Mesenchymal stem cell (in vitro differentiated cells and primary cell): ENCODE results near the gene ZNF836.

ENCODE experiments used
- DNase-seq: peaks from one replicate; pipeline ENCODE4 v3.0.0-alpha.2; 2013
- H2AFZ ChIP-seq: one replicate; pipeline ENCODE4 v1.6.1; 2013; ENCODE audit warnings: low read depth, mild to moderate bottlenecking, control low read depth, inconsistent platforms, low read length, moderate library complexity
- H2AK5ac ChIP-seq: 2 replicates; pipeline ENCODE4 v1.6.1; 2013; ENCODE audit warnings: low read length, moderate library complexity, mild to moderate bottlenecking, inconsistent platforms; ENCODE audit not compliant: severe bottlenecking
- H2BK120ac ChIP-seq: one replicate; pipeline ENCODE4 v1.6.1; 2013; ENCODE audit warnings: low read depth, mild to moderate bottlenecking, inconsistent platforms, low read length, moderate library complexity
- H2BK12ac ChIP-seq, 2 experiments: one replicate each; pipeline ENCODE4 v1.6.1; 2013; ENCODE audit warnings: inconsistent platforms in 2 of 2, low read length in 2 of 2, mild to moderate bottlenecking in 2 of 2, moderate library complexity in 2 of 2, control low read depth in 1 of 2
- H2BK15ac ChIP-seq: one replicate; pipeline ENCODE4 v1.6.1; 2013; ENCODE audit warnings: mild to moderate bottlenecking, low read depth, inconsistent platforms; ENCODE audit not compliant: poor library complexity, severe bottlenecking
- H2BK5ac ChIP-seq: 2 replicates; pipeline ENCODE4 v1.6.1; 2013; ENCODE audit warnings: low read depth, mild to moderate bottlenecking, low read length, control low read depth, inconsistent platforms; ENCODE audit not compliant: poor library complexity, severe bottlenecking
- H3K14ac ChIP-seq, 2 experiments: one replicate each; pipeline ENCODE4 v1.6.1; 2013; ENCODE audit warnings: inconsistent platforms in 2 of 2, low read length in 2 of 2, control low read depth in 1 of 2, mild to moderate bottlenecking in 1 of 2, moderate library complexity in 1 of 2
- H3K18ac ChIP-seq, 2 experiments: one replicate each; pipeline ENCODE4 v1.6.1; 2013; ENCODE audit warnings: inconsistent platforms in 2 of 2, low read length in 2 of 2, control low read depth in 1 of 2, low read depth in 1 of 2, mild to moderate bottlenecking in 1 of 2
- H3K23ac ChIP-seq, 2 experiments: one replicate each; pipeline ENCODE4 v1.6.1; 2013; ENCODE audit warnings: inconsistent platforms in 2 of 2, low read length in 2 of 2, mild to moderate bottlenecking in 2 of 2, moderate library complexity in 2 of 2, control low read depth in 1 of 2
- H3K27ac ChIP-seq: 2 replicates; pipeline ENCODE4 v1.5.1; 2013; ENCODE audit warnings: mild to moderate bottlenecking, moderate library complexity, low read length, control low read depth, inconsistent platforms; ENCODE audit not compliant: poor library complexity, severe bottlenecking
- H3K27me3 ChIP-seq, 2 experiments: 2 replicates each; pipeline versions ENCODE4 v1.6.1 to v1.7.0; 2013; ENCODE audit warnings: low read length in 2 of 2, mild to moderate bottlenecking in 2 of 2, moderate library complexity in 2 of 2, control low read depth in 1 of 2, inconsistent platforms in 1 of 2; ENCODE audit not compliant: control insufficient read depth in 1 of 2, insufficient read depth in 1 of 2
- H3K36me3 ChIP-seq, 2 experiments: 2 replicates each; pipeline versions ENCODE4 v1.6.1 to v1.7.0; 2013; ENCODE audit warnings: low read length in 2 of 2, control low read depth in 1 of 2, inconsistent platforms in 1 of 2, low read depth in 1 of 2, mild to moderate bottlenecking in 1 of 2; ENCODE audit not compliant: insufficient read depth in 2 of 2, control insufficient read depth in 1 of 2
- H3K4ac ChIP-seq, 2 experiments: one replicate each; pipeline ENCODE4 v1.6.1; 2013; ENCODE audit warnings: inconsistent platforms in 2 of 2, low read length in 2 of 2, mild to moderate bottlenecking in 2 of 2, moderate library complexity in 2 of 2, control low read depth in 1 of 2, low read depth in 1 of 2
- H3K4me1 ChIP-seq: 2 replicates; pipeline ENCODE4 v1.6.1; 2013; ENCODE audit warnings: low read depth, low read length, control low read depth; ENCODE audit not compliant: control insufficient read depth, insufficient read depth
- H3K4me2 ChIP-seq: 2 replicates; pipeline ENCODE4 v1.6.1; 2013; ENCODE audit warnings: low read length, mild to moderate bottlenecking, inconsistent platforms; ENCODE audit not compliant: poor library complexity, severe bottlenecking
- H3K4me3 ChIP-seq, 2 experiments: 2 replicates each; pipeline versions ENCODE4 v1.5.1 to v1.7.0; 2013; ENCODE audit warnings: low read length in 2 of 2, mild to moderate bottlenecking in 2 of 2, control low read depth in 1 of 2, low read depth in 1 of 2; ENCODE audit not compliant: insufficient read depth in 1 of 2
- H3K79me1 ChIP-seq: replicated peaks from 2 replicates; pipeline ENCODE4 v1.6.1; 2013; ENCODE audit warnings: mild to moderate bottlenecking, control low read depth, low read length, inconsistent platforms; ENCODE audit not compliant: poor library complexity, severe bottlenecking
- H3K9ac ChIP-seq: 2 replicates; pipeline ENCODE4 v1.7.0; 2013; ENCODE audit warnings: mild to moderate bottlenecking, low read length, moderate library complexity
- H3K9me3 ChIP-seq: 2 replicates; pipeline ENCODE4 v1.7.0; 2013; ENCODE audit warnings: mild to moderate bottlenecking, low read length; ENCODE audit not compliant: control insufficient read depth
- H4K8ac ChIP-seq: one replicate; pipeline ENCODE4 v1.6.1; 2013; ENCODE audit warnings: inconsistent platforms, mild to moderate bottlenecking, low read length, moderate library complexity
- H4K91ac ChIP-seq: one replicate; pipeline ENCODE4 v1.6.1; 2013; ENCODE audit warnings: mild to moderate bottlenecking, low read length, inconsistent platforms
- WGBS: methylation state at CpG from one replicate; pipeline ENCODE4 v1.1.7; 2013; ENCODE audit warnings: mixed read lengths; 5-methylcytosine and 5-hydroxymethylcytosine counted together

The ZNF836 gene

DNA sequence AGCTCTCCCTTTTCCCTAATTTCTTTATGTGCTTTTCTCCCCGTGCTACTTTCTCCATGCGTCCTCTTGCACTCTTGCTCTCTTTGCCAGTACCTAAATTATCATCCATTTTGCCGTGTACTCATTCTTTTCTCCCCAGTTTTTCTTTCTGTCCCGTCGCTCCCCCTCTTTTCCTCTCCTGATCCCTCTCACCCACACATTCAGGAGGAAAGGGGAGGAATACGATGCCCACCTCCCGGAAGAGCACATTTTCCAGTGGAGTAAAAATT lies 32.5 kb downstream of the ZNF836 start:
- 0% methylated on average over 7 of the region's 7 CpGs for WGBS
- Histone ChIP-seq H3K23ac (no peak overlapping the region), H3K9me3 (peaks cover 30% of the 10 kb centered on the region), H2BK120ac (no peak overlapping the region), H3K27ac (peak overlapping the region; percentile 38), H3K4me3 (peak overlapping the region; percentile 72 to 100), H3K4ac (peak overlapping the region in 1 of 2 experiments; percentile 56), H4K8ac (no peak overlapping the region), H3K18ac (peak overlapping the region in 1 of 2 experiments; percentile 60), H4K91ac (no peak overlapping the region), H3K27me3 (no peaks in the 10 kb centered on the region), H2BK15ac (no peak overlapping the region), H2BK5ac (no peak overlapping the region), H2AK5ac (no peak overlapping the region), H3K79me1 (peaks cover 26% of the 10 kb centered on the region), H3K4me2 (peak overlapping the region; percentile 77), H3K14ac (peak overlapping the region in 1 of 2 experiments; percentile 26), H2AFZ (no peak overlapping the region), H3K4me1 (no peaks in the 10 kb centered on the region), H3K9ac (peak overlapping the region; percentile 100), H3K36me3 (peaks cover 16 to 20% of the 10 kb centered on the region in 2 experiments), H2BK12ac (no peak overlapping the region)
- no peak for DNase-seq

DNA sequence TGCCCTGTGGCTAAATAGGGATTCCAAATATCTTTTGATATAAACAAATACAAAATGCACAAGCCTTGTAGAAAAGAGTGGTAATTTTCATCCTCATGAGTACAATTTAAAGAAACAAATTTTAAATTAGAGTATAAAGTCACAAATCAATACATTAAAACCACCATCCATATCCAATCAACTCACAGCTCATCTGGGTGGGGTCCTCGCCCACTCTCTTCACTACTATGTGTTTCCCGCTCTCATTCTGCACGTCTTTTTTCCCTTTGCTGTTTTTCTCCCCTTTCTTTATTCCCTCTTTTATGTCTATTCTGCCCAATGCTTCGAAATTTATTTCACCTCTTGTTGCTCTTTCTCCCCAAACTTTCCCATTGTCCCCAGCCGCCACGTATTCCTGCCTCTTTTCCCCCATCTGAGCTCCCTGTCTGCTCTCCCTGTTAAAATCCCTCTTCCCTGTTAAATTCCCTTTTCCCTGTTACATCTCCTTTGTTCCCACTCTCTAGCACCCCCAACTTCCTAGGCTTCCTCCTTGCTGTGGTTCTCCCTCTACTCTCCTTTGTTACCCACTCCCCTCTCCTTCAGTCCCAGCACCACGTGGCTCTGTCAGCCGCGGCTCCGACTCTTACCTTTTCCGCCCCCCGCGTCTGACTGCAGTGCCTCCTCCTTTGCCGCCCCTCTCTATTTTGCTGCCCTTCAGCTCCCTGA lies 33.0 kb downstream of the ZNF836 start:
- H3K18ac ChIP-seq = peak overlapping the region in 1 of 2 experiments; percentile 60
- H2BK5ac ChIP-seq = no peak overlapping the region
- H3K4me3 ChIP-seq = peak overlapping the region; percentile 60 to 100
- H2AFZ ChIP-seq = no peak overlapping the region
- H3K4ac ChIP-seq = peak overlapping the region in 1 of 2 experiments; percentile 56
- peaks cover 30% of the 10 kb centered on the region for H3K79me1 ChIP-seq
- 18% methylated on average over 14 of the region's 14 CpGs for WGBS
- H3K9ac ChIP-seq = peak overlapping the region; percentile 100
- H3K4me1 ChIP-seq = no peaks in the 10 kb centered on the region
- no peak overlapping the region for H2BK12ac ChIP-seq
- H3K9me3 ChIP-seq = peaks cover 30% of the 10 kb centered on the region
- peak overlapping the region; percentile 77 for H3K4me2 ChIP-seq
- peak overlapping the region in 1 of 2 experiments; percentile 26 for H3K14ac ChIP-seq
- no peak overlapping the region for H4K91ac ChIP-seq
- no peak overlapping the region for H3K23ac ChIP-seq
- H2AK5ac ChIP-seq = no peak overlapping the region
- no peak overlapping the region for H2BK120ac ChIP-seq
- H3K27me3 ChIP-seq = no peaks in the 10 kb centered on the region
- H2BK15ac ChIP-seq = peak overlapping the region; percentile 5
- H4K8ac ChIP-seq = peak overlapping the region; percentile 36
- peak; percentile 37 for DNase-seq
- H3K36me3 ChIP-seq = peaks cover 18 to 22% of the 10 kb centered on the region in 2 experiments
- peak overlapping the region; percentile 38 for H3K27ac ChIP-seq

DNA sequence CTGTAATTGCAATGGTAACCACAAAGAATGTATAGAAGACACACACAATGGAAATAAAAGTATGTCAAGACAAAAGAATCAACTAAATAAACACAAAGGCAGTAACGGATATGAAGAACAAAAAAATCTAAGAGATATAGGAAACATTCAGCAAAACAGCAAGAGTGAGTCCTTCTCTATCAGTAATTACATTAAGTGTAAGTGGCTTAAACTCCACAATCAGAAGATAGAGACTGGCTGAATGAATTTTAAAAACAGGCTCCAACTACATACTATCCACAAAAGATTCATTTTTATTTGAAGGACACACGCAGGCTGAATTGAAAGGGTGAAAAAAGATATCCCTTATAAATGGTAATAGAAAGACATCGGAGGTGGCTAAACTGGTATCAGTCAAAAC lies 51.1 kb downstream of the ZNF836 start:
- Histone ChIP-seq H3K23ac (no peak overlapping the region), H3K79me1 (peaks cover 11% of the 10 kb centered on the region)

DNA sequence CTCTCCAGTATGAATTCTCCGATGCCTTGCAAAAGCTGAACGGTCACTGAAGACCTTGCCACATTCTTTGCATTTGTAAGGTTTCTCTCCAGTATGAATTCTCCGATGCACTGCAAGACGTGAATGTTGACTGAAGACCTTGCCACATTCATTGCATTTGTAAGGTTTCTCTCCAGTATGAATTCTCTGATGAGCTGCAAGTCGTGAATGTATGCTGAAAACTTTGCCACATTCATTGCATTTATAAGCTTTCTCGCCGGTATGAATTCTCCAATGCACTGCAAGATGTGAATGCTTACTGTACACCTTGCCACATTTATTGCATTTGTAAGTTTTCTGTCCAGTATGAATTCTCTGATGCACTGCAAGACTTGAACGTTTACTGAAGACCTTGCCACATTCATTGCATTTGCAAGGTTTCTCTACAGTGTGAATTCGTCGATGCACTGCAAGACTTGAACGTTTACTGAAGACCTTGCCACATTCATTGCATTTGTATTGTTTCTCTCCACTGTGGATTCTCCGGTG lies 55.8 kb downstream of the ZNF836 start:
- Histone ChIP-seq H3K23ac (no peak overlapping the region), H3K27me3 (no peaks in the 10 kb centered on the region), H2BK12ac (no peak overlapping the region), H3K36me3 (peaks cover 20 to 64% of the 10 kb centered on the region in 2 experiments), H3K79me1 (peaks cover 7% of the 10 kb centered on the region), H3K18ac (no peak overlapping the region), H4K91ac (no peak overlapping the region), H3K4me2 (no peak overlapping the region), H3K14ac (no peak overlapping the region), H2BK15ac (no peak overlapping the region), H2AK5ac (no peak overlapping the region), H3K4ac (no peak overlapping the region), H2BK120ac (no peak overlapping the region), H3K4me1 (no peaks in the 10 kb centered on the region), H2BK5ac (no peak overlapping the region), H3K27ac (no peak overlapping the region), H3K4me3 (peak overlapping the region in 1 of 2 experiments; percentile 69), H3K9ac (no peak overlapping the region), H4K8ac (no peak overlapping the region), H2AFZ (no peak overlapping the region), H3K9me3 (peaks cover 100% of the 10 kb centered on the region)
- 98% methylated on average over 12 of the region's 12 CpGs for WGBS
- no peak for DNase-seq

More for the DNA sequence above, 51.1 kb downstream of the ZNF836 start:
- Histone ChIP-seq H2AFZ (no peak overlapping the region), H4K91ac (no peak overlapping the region), H3K27ac (no peak overlapping the region), H3K4me1 (no peaks in the 10 kb centered on the region), H3K14ac (no peak overlapping the region), H3K9me3 (peaks cover 98% of the 10 kb centered on the region), H3K4ac (no peak overlapping the region), H2BK12ac (no peak overlapping the region), H2BK15ac (no peak overlapping the region), H4K8ac (no peak overlapping the region), H2BK120ac (no peak overlapping the region), H3K36me3 (peaks cover 34 to 99% of the 10 kb centered on the region in 2 experiments), H3K4me2 (no peak overlapping the region), H2AK5ac (no peak overlapping the region), H3K18ac (no peak overlapping the region), H3K9ac (no peak overlapping the region), H3K27me3 (no peaks in the 10 kb centered on the region), H2BK5ac (no peak overlapping the region), H3K4me3 (peak overlapping the region in 1 of 2 experiments; percentile 52)
- 80% methylated on average over 1 of the region's 3 CpGs for whole genome bisulfite sequencing
- DNase-seq = no peak
